Osteocyte (in vitro differentiated cells): ENCODE results near the gene ACER3. TPM values are rescaled to one million over a fixed set of nuclear protein-coding genes. Genes with fewer than 3 reads are reported as not detected.
"Not testable (repeated sequence)": the region's sequence is repeated elsewhere in the genome, so short reads cannot be mapped to it uniquely, and the experiment has no call there.

Experiments
- DNase-seq: peaks from one replicate; pipeline ENCODE4 v3.0.0; 2021; ENCODE audit warnings: mixed read lengths; ENCODE audit not compliant: unreplicated experiment; ENCODE audit errors: extremely low spot score
- H3K27ac Mint-ChIP-seq: one replicate; pipeline ENCODE4 v1.8.0; 2021; ENCODE audit warnings: mild to moderate bottlenecking, mixed read lengths; ENCODE audit not compliant: unreplicated experiment
- H3K27me3 Mint-ChIP-seq: one replicate; pipeline ENCODE4 v1.8.0; 2021; ENCODE audit warnings: mixed read lengths; ENCODE audit not compliant: unreplicated experiment
- H3K36me3 Mint-ChIP-seq: one replicate; pipeline ENCODE4 v1.8.0; 2021; ENCODE audit warnings: mixed read lengths; ENCODE audit not compliant: unreplicated experiment
- H3K4me1 Mint-ChIP-seq: one replicate; pipeline ENCODE4 v1.8.0; 2021; ENCODE audit warnings: mixed read lengths; ENCODE audit not compliant: unreplicated experiment
- H3K4me3 Mint-ChIP-seq: one replicate; pipeline ENCODE4 v1.8.0; 2021; ENCODE audit warnings: mild to moderate bottlenecking, moderate library complexity, mixed read lengths; ENCODE audit not compliant: unreplicated experiment
- H3K9me3 Mint-ChIP-seq: one replicate; pipeline ENCODE4 v1.8.0; 2021; ENCODE audit warnings: mixed read lengths; ENCODE audit not compliant: unreplicated experiment
- total RNA-seq: library from RNA; stranded (reverse); gene quantifications from 2 replicates; pipeline ENCODE4 v1.2.1, GENCODE V29; 2021
- TF ChIP-seq, protein P1 (sequence below): fragments of 200-600 bp; sonication (generic); IDR thresholded peaks from 2 replicates; pipeline ENCODE4 v1.5.0; 2021; ENCODE audit warnings: antibody characterized with exemption, mild to moderate bottlenecking, moderate library complexity

The ACER3 gene
- total RNA-seq, 1 donor from 2014 or later = 17.4 TPM

DNA sequence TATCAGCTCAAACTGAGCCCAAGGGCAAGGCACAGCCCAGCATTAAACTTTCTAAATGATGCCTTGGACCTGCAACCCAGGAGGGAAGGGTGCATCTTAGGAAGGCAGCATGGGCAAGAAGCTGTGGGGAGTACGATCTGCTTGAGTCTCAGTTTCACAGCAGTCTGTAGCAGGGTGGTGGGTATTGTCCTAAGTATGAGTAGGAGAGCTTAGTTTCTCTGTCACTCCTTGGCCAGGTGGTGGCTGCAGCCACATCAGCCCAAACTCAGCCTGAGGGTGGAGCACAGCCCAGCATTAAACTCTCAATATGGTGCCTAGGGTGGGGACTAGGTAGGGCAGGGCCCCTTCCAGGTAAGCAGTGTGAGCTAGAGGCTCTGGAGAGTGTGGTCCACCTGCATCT is 85.5 kb downstream of the ACER3 start:
- Mint-ChIP-seq H3K36me3 (peaks cover 14% of the 10 kb centered on the region), H3K4me3 (no peak overlapping the region), H3K27me3 (no peaks in the 10 kb centered on the region), H3K9me3 (peaks cover 28% of the 10 kb centered on the region), H3K4me1 (no peaks in the 10 kb centered on the region), H3K27ac (no peak overlapping the region)
- no peak for DNase-seq
- TF ChIP-seq, protein P1, sequence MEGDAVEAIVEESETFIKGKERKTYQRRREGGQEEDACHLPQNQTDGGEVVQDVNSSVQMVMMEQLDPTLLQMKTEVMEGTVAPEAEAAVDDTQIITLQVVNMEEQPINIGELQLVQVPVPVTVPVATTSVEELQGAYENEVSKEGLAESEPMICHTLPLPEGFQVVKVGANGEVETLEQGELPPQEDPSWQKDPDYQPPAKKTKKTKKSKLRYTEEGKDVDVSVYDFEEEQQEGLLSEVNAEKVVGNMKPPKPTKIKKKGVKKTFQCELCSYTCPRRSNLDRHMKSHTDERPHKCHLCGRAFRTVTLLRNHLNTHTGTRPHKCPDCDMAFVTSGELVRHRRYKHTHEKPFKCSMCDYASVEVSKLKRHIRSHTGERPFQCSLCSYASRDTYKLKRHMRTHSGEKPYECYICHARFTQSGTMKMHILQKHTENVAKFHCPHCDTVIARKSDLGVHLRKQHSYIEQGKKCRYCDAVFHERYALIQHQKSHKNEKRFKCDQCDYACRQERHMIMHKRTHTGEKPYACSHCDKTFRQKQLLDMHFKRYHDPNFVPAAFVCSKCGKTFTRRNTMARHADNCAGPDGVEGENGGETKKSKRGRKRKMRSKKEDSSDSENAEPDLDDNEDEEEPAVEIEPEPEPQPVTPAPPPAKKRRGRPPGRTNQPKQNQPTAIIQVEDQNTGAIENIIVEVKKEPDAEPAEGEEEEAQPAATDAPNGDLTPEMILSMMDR = no peak

DNA sequence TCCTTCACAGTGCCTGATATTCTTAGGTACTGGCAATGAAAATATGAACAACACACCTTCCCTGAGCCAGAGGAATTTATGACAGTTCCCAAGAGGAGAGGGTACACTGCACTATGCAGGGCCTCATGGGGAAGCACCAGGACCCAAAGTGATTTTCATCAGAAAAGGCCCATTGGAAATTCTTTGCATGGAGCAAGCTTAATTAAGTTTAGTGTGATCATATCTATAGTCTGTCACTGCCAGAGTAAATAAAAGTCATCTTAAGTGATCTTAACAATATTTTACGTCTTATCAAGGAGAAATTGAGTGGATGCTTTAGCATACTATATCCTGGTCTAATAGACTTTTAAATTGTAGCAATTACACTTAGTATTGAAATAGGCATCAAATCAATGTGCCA is 86.5 kb downstream of the ACER3 start:
- H3K27ac Mint-ChIP-seq = no peak overlapping the region
- H3K27me3 Mint-ChIP-seq = no peaks in the 10 kb centered on the region
- peaks cover 28% of the 10 kb centered on the region for H3K9me3 Mint-ChIP-seq
- no peaks in the 10 kb centered on the region for H3K4me1 Mint-ChIP-seq
- H3K36me3 Mint-ChIP-seq = peaks cover 14% of the 10 kb centered on the region
- H3K4me3 Mint-ChIP-seq = no peak overlapping the region
- TF ChIP-seq, protein P1 = no peak
- DNase-seq = no peak

DNA sequence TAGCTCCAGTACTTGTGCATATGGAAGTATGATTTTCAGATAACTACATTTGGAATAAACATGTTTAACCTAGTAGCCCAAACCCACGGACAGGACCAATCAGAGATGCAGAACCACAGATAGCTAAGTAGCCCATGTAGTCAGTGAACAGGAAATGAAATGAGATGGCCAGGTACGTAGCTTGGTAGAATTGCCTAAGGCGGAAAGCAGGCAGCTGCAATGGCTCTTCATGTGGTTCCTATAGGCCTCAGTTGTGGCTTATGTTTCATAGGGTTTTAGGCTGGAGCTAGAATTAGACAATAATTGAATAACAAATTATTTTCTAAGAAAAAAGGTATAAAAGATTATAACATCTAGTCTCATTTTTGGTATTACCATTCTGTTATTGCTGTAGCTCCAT is 87.1 kb downstream of the ACER3 start:
- TF ChIP-seq, protein P1 = no peak
- H3K9me3 Mint-ChIP-seq = peaks cover 24% of the 10 kb centered on the region
- no peaks in the 10 kb centered on the region for H3K27me3 Mint-ChIP-seq
- DNase-seq = no peak
- no peaks in the 10 kb centered on the region for H3K4me1 Mint-ChIP-seq
- no peak overlapping the region for H3K4me3 Mint-ChIP-seq
- no peak overlapping the region for H3K27ac Mint-ChIP-seq
- peaks cover 15% of the 10 kb centered on the region for H3K36me3 Mint-ChIP-seq

DNA sequence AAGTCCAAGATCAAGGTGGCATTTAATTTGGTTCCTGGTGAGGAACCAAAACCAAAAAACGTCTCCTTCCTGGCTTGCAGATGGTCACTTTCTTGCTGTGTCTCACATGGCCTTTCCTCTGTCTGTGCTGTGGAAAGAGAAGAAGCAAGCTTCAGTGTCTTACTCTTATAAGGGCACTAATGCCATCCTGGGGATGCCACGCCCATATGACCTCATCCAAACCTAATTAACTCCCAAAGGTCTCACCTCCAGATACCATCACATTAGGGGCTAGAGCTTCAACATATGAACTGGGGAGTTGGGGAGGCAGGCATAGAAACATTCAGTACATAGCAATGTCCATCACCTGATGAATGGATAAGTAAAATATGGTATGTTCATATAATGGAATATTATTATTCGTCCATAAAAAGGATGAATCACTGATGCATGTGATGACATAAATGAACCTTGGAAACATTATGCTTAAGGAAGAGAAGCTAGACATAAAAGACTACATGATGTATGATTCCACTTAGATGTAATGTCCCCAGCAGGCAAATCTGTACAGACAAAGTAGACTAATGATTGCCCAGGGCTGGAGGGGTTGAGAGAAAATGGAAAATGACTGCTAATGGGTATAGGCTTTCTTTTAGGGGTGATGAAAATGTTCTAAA is 94.9 kb downstream of the ACER3 start:
- Mint-ChIP-seq H3K4me3 (no peak overlapping the region), H3K27me3 (no peaks in the 10 kb centered on the region), H3K36me3 (peaks cover 4% of the 10 kb centered on the region), H3K27ac (no peak overlapping the region), H3K9me3 (no peaks in the 10 kb centered on the region), H3K4me1 (no peaks in the 10 kb centered on the region)
- TF ChIP-seq, protein P1 = no peak
- DNase-seq = no peak

DNA sequence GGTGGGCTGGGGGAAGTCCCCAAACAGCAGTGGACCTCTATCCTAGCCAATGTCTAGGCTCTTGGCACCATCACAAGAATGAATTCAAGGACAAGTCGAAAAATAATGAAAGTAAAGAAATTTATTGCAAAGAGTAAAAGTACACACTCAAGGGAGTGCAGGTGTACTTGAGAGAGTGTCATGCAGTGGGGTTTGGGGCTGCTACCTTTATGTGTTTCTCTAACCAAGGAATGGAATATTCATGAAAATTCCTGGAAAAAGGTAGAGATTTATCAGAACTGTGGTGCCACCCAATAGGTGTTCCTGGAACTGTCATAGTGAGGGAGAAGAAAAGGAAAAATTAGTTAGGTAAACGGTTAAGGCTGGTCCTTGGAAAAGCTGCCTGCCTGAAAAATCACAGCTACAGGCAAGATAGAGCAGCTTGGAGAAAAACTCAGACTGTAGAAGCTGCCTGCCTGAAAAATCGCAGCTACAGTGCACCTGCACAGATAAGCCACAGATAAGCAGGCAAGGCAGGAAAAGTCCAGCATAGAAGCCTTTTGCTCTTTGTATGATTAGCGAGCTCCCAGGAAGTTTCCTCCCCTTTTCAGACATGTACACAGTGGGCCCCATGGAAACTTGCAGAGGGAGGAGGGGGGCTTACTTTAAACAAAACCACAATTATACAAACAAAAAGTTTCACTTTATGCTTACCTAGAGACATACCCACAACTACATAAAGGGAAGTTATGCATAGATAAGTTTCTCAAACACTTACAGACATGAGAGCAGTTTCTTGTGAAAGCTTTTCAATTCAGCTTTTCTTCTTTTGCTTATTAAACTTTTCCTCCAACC is 102.1 kb downstream of the ACER3 start:
- Mint-ChIP-seq H3K27ac (no peak overlapping the region), H3K4me3 (no peak overlapping the region), H3K4me1 (no peaks in the 10 kb centered on the region), H3K27me3 (no peaks in the 10 kb centered on the region), H3K9me3 (peaks cover 8% of the 10 kb centered on the region), H3K36me3 (peaks cover 20% of the 10 kb centered on the region)
- no peak for DNase-seq
- TF ChIP-seq, protein P1 = no peak

DNA sequence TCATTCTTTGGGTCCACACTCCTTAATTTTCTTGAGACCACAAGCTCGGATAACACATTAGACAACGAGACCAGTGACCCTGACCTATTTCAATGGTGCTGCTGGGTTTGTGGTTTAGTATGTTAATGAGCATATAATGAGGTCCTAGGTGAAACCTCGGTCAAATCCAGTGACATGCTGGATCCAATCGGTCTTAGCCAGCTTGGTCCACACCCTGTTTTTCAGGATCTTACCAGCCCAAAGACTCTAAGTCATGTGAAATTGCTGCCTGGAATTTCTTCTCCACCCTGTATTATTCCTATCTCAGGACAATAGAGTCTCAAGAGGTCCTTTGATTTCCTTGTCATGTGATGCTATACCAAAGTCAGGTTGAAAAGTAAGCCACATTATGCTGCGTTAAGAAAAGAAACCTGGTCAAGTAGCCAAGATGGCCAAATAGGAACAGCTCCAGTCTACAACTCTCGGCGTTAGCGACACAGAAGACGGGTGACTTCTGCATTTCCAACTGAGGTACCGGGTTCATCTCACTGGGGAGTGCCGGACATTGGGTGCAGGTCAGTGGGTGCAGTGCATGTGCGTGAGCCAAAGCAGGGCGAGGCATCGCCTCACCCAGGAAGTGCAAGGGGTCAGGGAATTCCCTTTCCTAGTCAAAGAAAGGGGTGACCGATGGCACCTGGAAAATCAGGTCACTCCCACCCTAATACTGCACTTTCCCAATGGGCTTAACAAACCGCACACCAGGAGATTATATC is 102.9 kb downstream of the ACER3 start:
- not testable (repeated sequence) for H3K4me1 Mint-ChIP-seq, H3K27me3 Mint-ChIP-seq, DNase-seq, H3K9me3 Mint-ChIP-seq, H3K4me3 Mint-ChIP-seq, H3K27ac Mint-ChIP-seq
- H3K36me3 Mint-ChIP-seq = peaks cover 20% of the 10 kb centered on the region
